H9 (cell line): ENCODE data around the gene UBE3B. TPM values are rescaled to one million over a fixed set of nuclear protein-coding genes. Genes with fewer than 3 reads are reported as not detected.

ENCODE experiments used
- DNase-seq: peaks from one replicate; pipeline ENCODE4 v3.0.0-alpha.2; 2017
- H2AFZ ChIP-seq: one replicate; pipeline ENCODE4 v1.6.1; 2013; ENCODE audit warnings: mild to moderate bottlenecking, low read length, control low read depth, moderate library complexity
- H2AK5ac ChIP-seq: 2 replicates; pipeline ENCODE4 v1.6.1; 2013; ENCODE audit warnings: low read length, control low read depth, mixed read lengths; ENCODE audit not compliant: insufficient read length
- H2BK120ac ChIP-seq: one replicate; pipeline ENCODE4 v1.6.1; 2013; ENCODE audit warnings: low read depth, mild to moderate bottlenecking, low read length, control low read depth, inconsistent platforms; ENCODE audit not compliant: poor library complexity, severe bottlenecking
- H2BK12ac ChIP-seq: 2 replicates; pipeline ENCODE4 v1.6.1; 2013; ENCODE audit warnings: low read length, control low read depth, mixed read lengths, low read depth; ENCODE audit not compliant: insufficient read length
- H2BK15ac ChIP-seq: 2 replicates; pipeline ENCODE4 v1.6.1; 2013; ENCODE audit warnings: low read depth, low read length, control low read depth
- H2BK20ac ChIP-seq: one replicate; pipeline ENCODE4 v1.6.1; 2013; ENCODE audit warnings: low read depth, mild to moderate bottlenecking, low read length, control low read depth, inconsistent platforms; ENCODE audit not compliant: poor library complexity, severe bottlenecking
- H2BK5ac ChIP-seq: 2 replicates; pipeline ENCODE4 v1.6.1; 2013; ENCODE audit warnings: low read length, control low read depth, mixed read lengths; ENCODE audit not compliant: insufficient read length
- H3K14ac ChIP-seq: 2 replicates; pipeline ENCODE4 v1.6.1; 2013; ENCODE audit warnings: low read length, control low read depth; ENCODE audit not compliant: insufficient read depth
- H3K18ac ChIP-seq: 2 replicates; pipeline ENCODE4 v1.6.1; 2013; ENCODE audit warnings: low read depth, mild to moderate bottlenecking, mixed read lengths, low read length, control low read depth; ENCODE audit not compliant: insufficient read length
- H3K23ac ChIP-seq: 2 replicates; pipeline ENCODE4 v1.6.1; 2013; ENCODE audit warnings: low read length, control low read depth, mixed read lengths, low read depth; ENCODE audit not compliant: insufficient read length
- H3K23me2 ChIP-seq: 2 replicates; pipeline ENCODE4 v1.6.1; 2013; ENCODE audit warnings: low read depth, mild to moderate bottlenecking, mixed read lengths, low read length, control low read depth; ENCODE audit not compliant: insufficient read length, poor library complexity, severe bottlenecking
- H3K27ac ChIP-seq: 2 replicates; pipeline ENCODE4 v1.5.1; 2013; ENCODE audit warnings: low read length, control low read depth, mixed read lengths, low read depth; ENCODE audit not compliant: insufficient read length
- H3K27me3 ChIP-seq: 2 replicates; pipeline ENCODE4 v1.6.1; 2013; ENCODE audit warnings: low read length, control low read depth, inconsistent platforms; ENCODE audit not compliant: insufficient read depth
- H3K4ac ChIP-seq: 2 replicates; pipeline ENCODE4 v1.6.1; 2013; ENCODE audit warnings: low read depth, mild to moderate bottlenecking, control low read depth, inconsistent platforms, low read length, moderate library complexity
- H3K4me1 ChIP-seq: 2 replicates; pipeline ENCODE4 v1.6.1; 2013; ENCODE audit warnings: low read length, control low read depth, inconsistent platforms; ENCODE audit not compliant: insufficient read depth
- H3K4me2 ChIP-seq: 2 replicates; pipeline ENCODE4 v1.6.1; 2013; ENCODE audit warnings: low read length, control low read depth, mixed read lengths; ENCODE audit not compliant: insufficient read length, insufficient read depth
- H3K56ac ChIP-seq: 2 replicates; pipeline ENCODE4 v1.6.1; 2013; ENCODE audit warnings: low read depth, mild to moderate bottlenecking, mixed read lengths, low read length, control low read depth; ENCODE audit not compliant: insufficient read length
- H3K79me1 ChIP-seq: 2 replicates; pipeline ENCODE4 v1.6.1; 2013; ENCODE audit warnings: low read depth, mild to moderate bottlenecking, moderate library complexity, low read length, control low read depth, inconsistent platforms; ENCODE audit not compliant: insufficient read depth, poor library complexity, severe bottlenecking
- H3K79me2 ChIP-seq: 2 replicates; pipeline ENCODE4 v1.6.1; 2013; ENCODE audit warnings: low read length, control low read depth, inconsistent platforms; ENCODE audit not compliant: insufficient read depth
- H3K9ac ChIP-seq: 2 replicates; pipeline ENCODE4 v1.6.1; 2013; ENCODE audit warnings: low read length, control low read depth, mixed read lengths; ENCODE audit not compliant: insufficient read length; ENCODE audit errors: extremely low read depth
- H3K9me3 ChIP-seq: one replicate; pipeline ENCODE4 v1.6.1; 2013; ENCODE audit warnings: low read depth, low read length, inconsistent platforms; ENCODE audit not compliant: control insufficient read depth
- H3T11ph ChIP-seq: one replicate; pipeline ENCODE4 v1.6.1; 2013; ENCODE audit warnings: mild to moderate bottlenecking, low read length, control low read depth, inconsistent platforms
- H4K20me1 ChIP-seq: one replicate; pipeline ENCODE4 v1.6.1; 2013; ENCODE audit not compliant: control insufficient read depth, insufficient read length, insufficient read depth
- H4K5ac ChIP-seq: 2 replicates; pipeline ENCODE4 v1.6.1; 2013; ENCODE audit warnings: low read depth, mild to moderate bottlenecking, mixed read lengths, low read length, control low read depth; ENCODE audit not compliant: insufficient read length
- H4K8ac ChIP-seq: replicated peaks from 2 replicates; pipeline ENCODE4 v1.6.1; 2013; ENCODE audit warnings: low read length, control low read depth, mixed read lengths, low read depth; ENCODE audit not compliant: insufficient read length
- H4K91ac ChIP-seq: 2 replicates; pipeline ENCODE4 v1.6.1; 2013; ENCODE audit warnings: low read depth, mild to moderate bottlenecking, moderate library complexity, mixed read lengths, low read length, control low read depth; ENCODE audit not compliant: insufficient read length
- H3K27ac Mint-ChIP-seq, 3 experiments: 2 replicates in 2 of 3; 3 replicates in 1 of 3; pipeline ENCODE4 v1.8.0; 2020 to 2021; ENCODE audit warnings: mixed read lengths in 3 of 3, mild to moderate bottlenecking in 1 of 3, moderate library complexity in 1 of 3
- H3K27me3 Mint-ChIP-seq: 2 replicates; pipeline ENCODE4 v1.8.0; 2021; ENCODE audit warnings: low read depth, mild to moderate bottlenecking, moderate library complexity, mixed read lengths
- H3K36me3 Mint-ChIP-seq, 3 experiments: 2 replicates in 2 of 3; 3 replicates in 1 of 3; pipeline ENCODE4 v1.8.0; 2020 to 2021; ENCODE audit warnings: low read depth in 3 of 3, mixed read lengths in 3 of 3; ENCODE audit not compliant: insufficient read depth in 1 of 3
- H3K4me1 Mint-ChIP-seq, 2 experiments: 2 replicates each; pipeline ENCODE4 v1.8.0; 2020; ENCODE audit warnings: mixed read lengths in 2 of 2
- H3K4me3 Mint-ChIP-seq, 2 experiments: 2 replicates in 1 of 2; 3 replicates in 1 of 2; pipeline ENCODE4 v1.8.0; 2020 to 2021; ENCODE audit warnings: mild to moderate bottlenecking in 2 of 2, mixed read lengths in 2 of 2, moderate library complexity in 1 of 2
- H3K9me3 Mint-ChIP-seq, 2 experiments: 2 replicates in 1 of 2; 3 replicates in 1 of 2; pipeline ENCODE4 v1.8.0; 2020; ENCODE audit warnings: mild to moderate bottlenecking in 2 of 2, mixed read lengths in 2 of 2, moderate library complexity in 1 of 2
- CTCF ChIP-seq: fragments of 200-600 bp; sonication (generic); conservative IDR thresholded peaks from 3 replicates; pipeline ENCODE4 v1.8.0; 2021; ENCODE audit warnings: antibody characterized with exemption, mild to moderate bottlenecking
- WGBS: extraction: QIAGEN DNeasy Blood & Tissue Kit; methylation state at CpG from one replicate; pipeline ENCODE4 v1.1.7; 2013; ENCODE audit warnings: missing lambda C conversion rate, low lambda C conversion rate, mixed read lengths; ENCODE audit not compliant: insufficient read length; ENCODE audit errors: extremely low coverage; 5-methylcytosine and 5-hydroxymethylcytosine counted together
- total RNA-seq: library from RNA; stranded (reverse); gene quantifications from 2 replicates; pipeline ENCODE4 v1.2.1, GENCODE V29; 2021

The UBE3B gene
- total RNA-seq, 1 experiment from 2014 or later, result 24.2 TPM

DNA sequence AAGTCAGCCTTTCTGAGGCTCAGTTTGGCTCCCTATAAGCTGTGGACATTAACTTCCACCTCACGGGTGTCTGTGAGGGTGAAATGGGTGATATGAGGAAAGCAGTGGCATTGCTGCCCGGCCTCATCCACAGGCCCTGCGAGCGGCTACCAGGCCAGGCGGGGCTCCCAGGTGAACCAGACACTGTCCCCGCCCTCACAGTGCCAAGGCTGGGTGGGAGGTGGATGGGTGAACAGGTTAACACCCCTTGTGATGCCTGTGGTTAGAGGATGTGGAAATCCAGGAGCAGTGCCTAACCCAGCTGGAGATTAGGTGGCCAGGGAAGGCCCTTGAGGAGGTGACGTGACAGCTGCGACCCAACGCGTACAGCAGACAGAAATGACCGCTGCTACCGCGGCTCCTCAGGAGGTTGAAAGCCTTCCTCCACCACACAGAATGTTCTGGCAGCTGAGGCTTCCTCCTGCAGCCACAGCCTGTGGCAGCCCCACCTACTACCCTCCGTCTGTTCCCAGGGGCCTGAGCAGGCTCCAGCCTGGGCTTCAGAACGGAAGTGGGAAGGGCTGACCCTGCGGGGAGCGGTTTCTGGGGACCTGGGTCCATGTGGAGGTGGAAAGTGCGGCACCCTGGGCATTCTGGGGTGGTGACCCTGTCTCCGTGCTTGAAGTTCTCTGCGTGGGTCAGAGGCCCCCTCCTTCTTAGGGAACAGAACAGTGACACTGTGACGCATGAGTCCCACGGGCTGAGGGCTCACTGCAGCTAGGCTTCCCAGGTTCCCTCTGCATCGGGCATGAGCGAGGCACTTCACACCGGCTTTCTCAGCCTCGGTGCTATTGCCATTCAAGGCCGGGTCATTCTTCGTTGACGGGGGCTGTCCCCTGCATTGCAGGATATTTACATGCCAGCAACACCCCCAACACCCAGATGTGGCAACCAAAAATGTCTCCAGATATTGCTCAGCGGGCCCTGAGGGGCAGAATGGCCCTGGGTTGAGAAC is 86.2 kb downstream of the UBE3B start:
- Histone ChIP-seq H2BK5ac (no peak overlapping the region), H3K23me2 (no peaks in the 10 kb centered on the region), H2BK12ac (no peak overlapping the region), H2AK5ac (no peak overlapping the region), H2BK15ac (no peak overlapping the region), H3K79me2 (no peaks in the 10 kb centered on the region), H3T11ph (no peak overlapping the region), H3K27ac (no peak overlapping the region), H3K9ac (no peak overlapping the region), H4K20me1 (no peaks in the 10 kb centered on the region), H3K4me1 (no peaks in the 10 kb centered on the region), H3K18ac (no peak overlapping the region), H3K9me3 (no peaks in the 10 kb centered on the region), H3K4ac (no peak overlapping the region), H2BK120ac (no peak overlapping the region), H3K79me1 (no peaks in the 10 kb centered on the region), H4K8ac (no peak overlapping the region), H2BK20ac (no peak overlapping the region), H2AFZ (no peak overlapping the region), H4K5ac (no peak overlapping the region), H3K27me3 (no peaks in the 10 kb centered on the region), H3K56ac (no peak overlapping the region), H4K91ac (no peak overlapping the region), H3K4me2 (no peak overlapping the region), H3K14ac (no peak overlapping the region), H3K23ac (no peak overlapping the region)
- no CpG with 5 or more reads among the region's 30 CpGs for WGBS
- Mint-ChIP-seq H3K9me3 (no peaks in the 10 kb centered on the region; a peak in 2 of 5 replicates), H3K4me1 (peaks cover 0 to 3% of the 10 kb centered on the region in 2 experiments; a peak in 1 of 4 replicates), H3K27me3 (no peaks in the 10 kb centered on the region), H3K27ac (no peak overlapping the region), H3K36me3 (peaks cover 18 to 46% (median 25%) of the 10 kb centered on the region in 3 experiments), H3K4me3 (no peak overlapping the region)
- no peak for TF ChIP-seq CTCF
- DNase-seq, result no peak
